GM23338 (cell line): Measurements from ENCODE around the gene CTNNA3. TPM values are rescaled to one million over a fixed set of nuclear protein-coding genes. Genes with fewer than 3 reads are reported as not detected.

Experiments
- ATAC-seq: fragments of 200-7000 bp; cut with Tn5 transposase; 3 replicates; pipeline ENCODE4 v1.9.1; 2020
- DNase-seq: peaks from one replicate; pipeline ENCODE4 v3.0.0-alpha.2; 2015; ENCODE audit warnings: low spot score
- H2AFZ ChIP-seq: fragments of 200-600 bp; sonication (generic); 2 replicates; pipeline ENCODE4 v1.8.0; 2016; ENCODE audit warnings: antibody characterized with exemption, mild to moderate bottlenecking, moderate library complexity
- H3F3A ChIP-seq: fragments of 200-600 bp; sonication (generic); replicated peaks from 2 replicates; pipeline ENCODE4 v1.8.0; 2017; ENCODE audit warnings: antibody characterized with exemption, mixed run types, low read depth
- H3K27ac ChIP-seq: fragments of 200-600 bp; sonication (generic); 2 replicates; pipeline ENCODE4 v1.6.1; 2016; ENCODE audit warnings: low read depth
- H3K27me3 ChIP-seq: fragments of 200-600 bp; sonication (generic); 2 replicates; pipeline ENCODE4 v1.8.0; 2016; ENCODE audit warnings: mild to moderate bottlenecking, mixed run types, moderate library complexity; ENCODE audit not compliant: insufficient read depth
- H3K36me3 ChIP-seq: fragments of 200-600 bp; sonication (generic); 2 replicates; pipeline ENCODE4 v1.8.0; 2016; ENCODE audit warnings: mild to moderate bottlenecking; ENCODE audit not compliant: insufficient read depth
- H3K4me1 ChIP-seq: fragments of 200-600 bp; sonication (generic); 2 replicates; pipeline ENCODE4 v1.8.0; 2016; ENCODE audit warnings: mild to moderate bottlenecking, moderate library complexity; ENCODE audit not compliant: insufficient read depth
- H3K4me2 ChIP-seq: fragments of 200-600 bp; sonication (generic); 2 replicates; pipeline ENCODE4 v1.7.1; 2017; ENCODE audit warnings: mixed run types
- H3K4me3 ChIP-seq: fragments of 200-600 bp; sonication (generic); 2 replicates; pipeline ENCODE4 v1.6.1; 2016; ENCODE audit warnings: mixed run types
- H3K79me2 ChIP-seq: fragments of 200-600 bp; sonication (generic); replicated peaks from 2 replicates; pipeline ENCODE4 v1.8.0; 2017; ENCODE audit warnings: mild to moderate bottlenecking; ENCODE audit not compliant: insufficient read depth
- H3K9me2 ChIP-seq: fragments of 200-600 bp; sonication (generic); 2 replicates; pipeline ENCODE4 v1.8.0; 2017; ENCODE audit not compliant: insufficient read depth
- H4K20me1 ChIP-seq: fragments of 200-600 bp; sonication (generic); replicated peaks from 2 replicates; pipeline ENCODE4 v1.8.0; 2017; ENCODE audit warnings: mild to moderate bottlenecking; ENCODE audit not compliant: insufficient read depth
- H3K27ac Mint-ChIP-seq: 2 replicates; pipeline ENCODE4 v1.8.0; 2020; ENCODE audit warnings: inconsistent platforms, mild to moderate bottlenecking, moderate library complexity, mixed read lengths
- H3K27me3 Mint-ChIP-seq: 3 replicates; pipeline ENCODE4 v1.8.0; 2022; ENCODE audit warnings: low read depth, mild to moderate bottlenecking, moderate library complexity, mixed read lengths, inconsistent platforms; ENCODE audit not compliant: insufficient read depth, poor library complexity
- H3K36me3 Mint-ChIP-seq: 3 replicates; pipeline ENCODE4 v1.8.0; 2021; ENCODE audit warnings: low read depth, mild to moderate bottlenecking, inconsistent platforms, moderate library complexity, mixed read lengths
- H3K4me1 Mint-ChIP-seq: 3 replicates; pipeline ENCODE4 v1.8.0; 2020; ENCODE audit warnings: mild to moderate bottlenecking, inconsistent platforms, mixed read lengths
- H3K4me3 Mint-ChIP-seq: 3 replicates; pipeline ENCODE4 v1.8.0; 2021; ENCODE audit warnings: moderate library complexity, mild to moderate bottlenecking, inconsistent platforms, mixed read lengths
- H3K9me3 Mint-ChIP-seq: 3 replicates; pipeline ENCODE4 v1.8.0; 2020; ENCODE audit warnings: moderate library complexity, mild to moderate bottlenecking, inconsistent platforms, mixed read lengths
- CREB1 ChIP-seq: fragments of 250-450 bp; sonication (Bioruptor Pico); IDR thresholded peaks from 2 replicates; pipeline ENCODE4 v1.5.0; 2020; ENCODE audit warnings: low read depth, mild to moderate bottlenecking, moderate library complexity
- EZH2 ChIP-seq: fragments of 200-600 bp; sonication (generic); IDR thresholded peaks from one replicate; pipeline ENCODE4 v1.8.0; 2017; ENCODE audit warnings: antibody characterized with exemption, mild to moderate bottlenecking, low read depth; ENCODE audit not compliant: unreplicated experiment
- EZH2phosphoT487 ChIP-seq: fragments of 200-600 bp; sonication (generic); IDR thresholded peaks from one replicate; pipeline ENCODE4 v1.8.1; 2018; ENCODE audit warnings: antibody characterized with exemption; ENCODE audit not compliant: unreplicated experiment
- JUNB ChIP-seq: IDR thresholded peaks from one replicate; pipeline ENCODE4 v1.6.1; 2016; ENCODE audit warnings: antibody characterized with exemption; ENCODE audit not compliant: unreplicated experiment
- NANOG ChIP-seq: IDR thresholded peaks from 2 replicates; pipeline ENCODE4 v1.6.1; 2016; ENCODE audit warnings: antibody characterized with exemption, borderline replicate concordance
- POLR2AphosphoS5 ChIP-seq: IDR thresholded peaks from 2 replicates; pipeline ENCODE4 v1.6.1; 2016; ENCODE audit warnings: antibody characterized with exemption, low read depth
- REST ChIP-seq: IDR thresholded peaks from one replicate; pipeline ENCODE4 v1.6.1; 2018; ENCODE audit warnings: antibody characterized with exemption; ENCODE audit not compliant: unreplicated experiment
- STAT1 ChIP-seq: IDR thresholded peaks from one replicate; pipeline ENCODE4 v1.6.1; 2016; ENCODE audit warnings: antibody characterized with exemption; ENCODE audit not compliant: unreplicated experiment
- ZNF114 ChIP-seq: fragments of 250-450 bp; sonication (Bioruptor Pico); IDR thresholded peaks from 2 replicates; pipeline ENCODE4 v1.5.0; 2020; ENCODE audit warnings: mild to moderate bottlenecking, moderate library complexity
- ZNF331 ChIP-seq: fragments of 250-450 bp; sonication (Bioruptor Pico); IDR thresholded peaks from 2 replicates; pipeline ENCODE4 v1.5.0; 2020; ENCODE audit warnings: low read depth, mild to moderate bottlenecking, moderate library complexity
- ZNF462 ChIP-seq: fragments of 250-450 bp; sonication (Bioruptor Pico); IDR thresholded peaks from 2 replicates; pipeline ENCODE4 v1.5.0; 2020; ENCODE audit warnings: mild to moderate bottlenecking, moderate library complexity
- polyA plus RNA-seq: library from polyadenylated mRNA; unstranded; fragments of >200 nt; fragmentation: Nextera tagmentation; extraction: Ambion mirVana; gene quantifications from 2 replicates; pipeline ENCODE4 v1.2.1, GENCODE V29; 2016
- total RNA-seq: library from RNA; depleted of rRNA; stranded (reverse); fragments of >200 nt; shearing (Covaris generic); gene quantifications from 2 replicates; pipeline ENCODE4 v1.2.3, GENCODE V29; 2014
- TF ChIP-seq, protein P1 (sequence below): IDR thresholded peaks from 2 replicates; pipeline ENCODE4 v1.6.1; 2016; ENCODE audit warnings: antibody characterized with exemption
- TF ChIP-seq, protein P2 (sequence below), 2 experiments: fragments of 200-600 bp in 1 of 2; sonication (generic) in 1 of 2; conservative IDR thresholded peaks; 2 replicates each; pipeline versions ENCODE4 v1.5.1 to v1.6.1; 2016 to 2017; ENCODE audit warnings: antibody characterized with exemption in 2 of 2, low read depth in 2 of 2, mild to moderate bottlenecking in 2 of 2, moderate library complexity in 1 of 2

The CTNNA3 gene
- total and polyA plus RNA-seq, 2 experiments from 2014 or later, result 0.71 to 3.3 TPM

DNA sequence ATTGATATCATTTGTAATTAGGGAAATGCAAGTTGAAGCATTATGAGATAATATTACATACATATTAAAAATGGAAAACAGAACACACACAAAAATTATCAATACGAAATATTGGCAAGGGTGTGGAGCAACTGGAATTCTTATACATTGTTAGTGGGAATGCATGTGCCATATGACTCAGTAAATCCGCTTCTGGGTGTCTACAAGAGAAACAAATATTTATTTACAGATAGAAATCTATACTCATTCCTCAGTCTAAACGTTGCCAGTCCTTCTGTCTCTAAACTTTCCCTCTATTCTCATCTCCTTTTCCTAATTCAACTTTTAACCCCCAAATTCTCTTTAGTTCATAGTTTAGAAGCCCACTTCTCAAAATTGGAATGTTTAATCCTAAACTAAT lies 940.5 kb downstream of the CTNNA3 start:
- Mint-ChIP-seq H3K4me3 (no peak overlapping the region), H3K36me3 (no peaks in the 10 kb centered on the region), H3K9me3 (no peaks in the 10 kb centered on the region), H3K4me1 (no peaks in the 10 kb centered on the region; the same call in 2 of the 3 replicates), H3K27ac (no peak overlapping the region), H3K27me3 (peaks cover 2% of the 10 kb centered on the region)
- no peak overlapping the region for H3K4me3 ChIP-seq
- H3F3A ChIP-seq, result no peaks in the 10 kb centered on the region
- H3K4me2 ChIP-seq, result no peak overlapping the region
- no peaks in the 10 kb centered on the region for H3K27me3 ChIP-seq
- DNase-seq, result no peak
- H3K4me1 ChIP-seq, result no peaks in the 10 kb centered on the region
- H3K79me2 ChIP-seq, result no peaks in the 10 kb centered on the region
- no peak for ATAC-seq
- no peaks in the 10 kb centered on the region for H3K36me3 ChIP-seq
- H2AFZ ChIP-seq, result no peak overlapping the region
- H3K9me2 ChIP-seq, result no peaks in the 10 kb centered on the region
- no peak for TF ChIP-seq EZH2phosphoT487
- TF ChIP-seq ZNF331 (CRISPR knock-in tag), result no peak
- no peak for TF ChIP-seq REST
- TF ChIP-seq, protein P1, sequence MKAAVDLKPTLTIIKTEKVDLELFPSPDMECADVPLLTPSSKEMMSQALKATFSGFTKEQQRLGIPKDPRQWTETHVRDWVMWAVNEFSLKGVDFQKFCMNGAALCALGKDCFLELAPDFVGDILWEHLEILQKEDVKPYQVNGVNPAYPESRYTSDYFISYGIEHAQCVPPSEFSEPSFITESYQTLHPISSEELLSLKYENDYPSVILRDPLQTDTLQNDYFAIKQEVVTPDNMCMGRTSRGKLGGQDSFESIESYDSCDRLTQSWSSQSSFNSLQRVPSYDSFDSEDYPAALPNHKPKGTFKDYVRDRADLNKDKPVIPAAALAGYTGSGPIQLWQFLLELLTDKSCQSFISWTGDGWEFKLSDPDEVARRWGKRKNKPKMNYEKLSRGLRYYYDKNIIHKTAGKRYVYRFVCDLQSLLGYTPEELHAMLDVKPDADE, result no peak
- no peak for TF ChIP-seq NANOG
- TF ChIP-seq STAT1, result no peak
- TF ChIP-seq CREB1 (CRISPR knock-in tag), result no peak
- no peak for TF ChIP-seq ZNF114
- TF ChIP-seq, protein P2, sequence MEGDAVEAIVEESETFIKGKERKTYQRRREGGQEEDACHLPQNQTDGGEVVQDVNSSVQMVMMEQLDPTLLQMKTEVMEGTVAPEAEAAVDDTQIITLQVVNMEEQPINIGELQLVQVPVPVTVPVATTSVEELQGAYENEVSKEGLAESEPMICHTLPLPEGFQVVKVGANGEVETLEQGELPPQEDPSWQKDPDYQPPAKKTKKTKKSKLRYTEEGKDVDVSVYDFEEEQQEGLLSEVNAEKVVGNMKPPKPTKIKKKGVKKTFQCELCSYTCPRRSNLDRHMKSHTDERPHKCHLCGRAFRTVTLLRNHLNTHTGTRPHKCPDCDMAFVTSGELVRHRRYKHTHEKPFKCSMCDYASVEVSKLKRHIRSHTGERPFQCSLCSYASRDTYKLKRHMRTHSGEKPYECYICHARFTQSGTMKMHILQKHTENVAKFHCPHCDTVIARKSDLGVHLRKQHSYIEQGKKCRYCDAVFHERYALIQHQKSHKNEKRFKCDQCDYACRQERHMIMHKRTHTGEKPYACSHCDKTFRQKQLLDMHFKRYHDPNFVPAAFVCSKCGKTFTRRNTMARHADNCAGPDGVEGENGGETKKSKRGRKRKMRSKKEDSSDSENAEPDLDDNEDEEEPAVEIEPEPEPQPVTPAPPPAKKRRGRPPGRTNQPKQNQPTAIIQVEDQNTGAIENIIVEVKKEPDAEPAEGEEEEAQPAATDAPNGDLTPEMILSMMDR (conservative IDR thresholded peaks at IDR 0.05; ENCODE audit: low read depth in 2 of 2), result no peak
- no peak for TF ChIP-seq JUNB
- TF ChIP-seq POLR2AphosphoS5, result no peak
- no peak for TF ChIP-seq EZH2
- no peak for TF ChIP-seq ZNF462 (CRISPR knock-in tag)
- H4K20me1 ChIP-seq, result no peaks in the 10 kb centered on the region
- no peak overlapping the region for H3K27ac ChIP-seq
